Thyroid gland (tissue), 4 donors: ENCODE measurements around the gene DNAH17. TPM values are rescaled to one million over a fixed set of nuclear protein-coding genes. Genes with fewer than 3 reads are reported as not detected.

ENCODE experiments used
- DNase-seq, 2 donors: peaks; one replicate each; pipeline ENCODE4 v3.0.0-alpha.2; 2019
- H3K27ac ChIP-seq, 3 donors: fragments of 200-600 bp; sonication (generic); 1 replicate in 2 of 3; 2 replicates in 1 of 3; pipeline ENCODE4 v1.5.1; 2016 to 2019; ENCODE audit warnings: mild to moderate bottlenecking in 1 of 3, moderate library complexity in 1 of 3
- H3K27me3 ChIP-seq: fragments of 200-600 bp; sonication (generic); one replicate; pipeline ENCODE4 v1.5.1; 2019
- H3K36me3 ChIP-seq, 2 donors: fragments of 200-600 bp; sonication (generic); one replicate each; pipeline ENCODE4 v1.5.1; 2016 to 2019
- H3K4me1 ChIP-seq, 2 donors: fragments of 200-600 bp; sonication (generic); one replicate each; pipeline ENCODE4 v1.5.1; 2017 to 2019
- H3K4me3 ChIP-seq, 3 donors: fragments of 200-600 bp; sonication (generic); replicated peaks in 1 of 3; 1 replicate in 2 of 3; 2 replicates in 1 of 3; pipeline ENCODE4 v1.5.1; 2016; ENCODE audit warnings: mild to moderate bottlenecking in 1 of 3
- H3K9me3 ChIP-seq: fragments of 200-600 bp; sonication (generic); one replicate; pipeline ENCODE4 v1.5.1; 2017
- CTCF ChIP-seq, 6 experiments: fragments of 200-600 bp in 3 of 6; fragments of 450-650 bp in 3 of 6; sonication (generic) in 3 of 6; IDR thresholded peaks; one replicate each; pipeline ENCODE4 v1.5.1; 2016 to 2019; ENCODE audit warnings: antibody characterized with exemption in 6 of 6, mild to moderate bottlenecking in 2 of 6, inconsistent platforms in 1 of 6, moderate library complexity in 1 of 6
- POLR2A ChIP-seq, 2 donors: fragments of 450-650 bp; IDR thresholded peaks; one replicate each; pipeline ENCODE4 v1.6.1; 2017; ENCODE audit warnings: antibody characterized with exemption in 2 of 2, mild to moderate bottlenecking in 2 of 2, moderate library complexity in 1 of 2
- WGBS, 2 donors: methylation state at CpG; one replicate each; pipeline ENCODE4 v1.1.5; 2017; 5-methylcytosine and 5-hydroxymethylcytosine counted together
- intact Hi-C: fragments of 100-400 bp; cut with DNase I; formaldehyde crosslinking; loops from one replicate; pipeline ENCODE4 v1.15.1; 2023
- total RNA-seq, 4 donors: library from RNA; depleted of rRNA; stranded (reverse); fragments of >200 nt; gene quantifications; one replicate each; pipeline ENCODE4 v1.2.3, GENCODE V29; 2016

DNAH17 gene
- total RNA-seq, 4 donors from 2014 or later: 0.21 to 0.67 (median 0.32) TPM

- Histone ChIP-seq H3K4me1 (peaks cover 0 to 18% of the 10 kb centered on the region in 2 donors), H3K36me3 (peaks cover 58 to 59% of the 10 kb centered on the region in 2 donors), H3K27ac (peak overlapping the region in 1 of 3 donors; percentile 30), H3K4me3 (no peak overlapping the region), H3K9me3 (no peaks in the 10 kb centered on the region), H3K27me3 (no peaks in the 10 kb centered on the region)
- DNase-seq: peak; percentile 37 to 46
- TF ChIP-seq CTCF (IDR thresholded peaks at IDR 0.05) (no peak), POLR2A (IDR thresholded peaks at IDR 0.05) (no peak)
- 84 to 88% methylated on average over 17 of the region's 17 CpGs for WGBS, 2 donors
- intact Hi-C loops: no loop called here
Observed at GRCh38 chr17:78400581-78401240, 176.5 kb downstream of the DNAH17 start.

DNA sequence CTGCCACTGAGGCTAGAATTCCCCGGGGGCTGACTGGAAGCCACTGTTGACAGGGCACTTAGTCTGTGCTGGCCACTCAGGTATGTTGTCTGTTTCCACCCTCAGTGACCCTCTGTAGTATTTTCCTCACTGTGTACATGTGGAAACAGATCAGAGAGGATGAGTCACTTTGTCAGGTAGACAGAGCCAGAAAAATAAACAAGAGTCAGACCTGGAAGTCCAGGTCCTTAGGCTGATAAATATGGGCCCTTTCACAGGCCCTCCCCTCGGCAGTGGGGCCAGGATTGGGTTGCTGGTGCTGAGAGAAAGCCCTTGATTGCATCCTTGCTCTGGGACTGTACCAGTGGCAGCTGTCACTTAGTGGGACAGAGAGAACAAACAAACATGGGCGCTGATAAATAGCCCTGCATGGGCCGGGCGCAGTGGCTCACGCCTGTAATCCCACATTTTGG is 177.5 kb downstream of the DNAH17 start:
- TF ChIP-seq POLR2A (IDR thresholded peaks at IDR 0.05) (no peak), CTCF (IDR thresholded peaks at IDR 0.05) (no peak)
- 70 to 81% methylated on average over 4 to 6 of the region's 6 CpGs for WGBS, 2 donors
- Histone ChIP-seq H3K9me3 (no peaks in the 10 kb centered on the region), H3K27ac (no peak overlapping the region), H3K36me3 (peaks cover 56 to 59% of the 10 kb centered on the region in 2 donors), H3K4me3 (no peak overlapping the region), H3K27me3 (no peaks in the 10 kb centered on the region), H3K4me1 (peaks cover 4 to 24% of the 10 kb centered on the region in 2 donors)
- no peak for DNase-seq
- intact Hi-C loops: no loop called here

DNA sequence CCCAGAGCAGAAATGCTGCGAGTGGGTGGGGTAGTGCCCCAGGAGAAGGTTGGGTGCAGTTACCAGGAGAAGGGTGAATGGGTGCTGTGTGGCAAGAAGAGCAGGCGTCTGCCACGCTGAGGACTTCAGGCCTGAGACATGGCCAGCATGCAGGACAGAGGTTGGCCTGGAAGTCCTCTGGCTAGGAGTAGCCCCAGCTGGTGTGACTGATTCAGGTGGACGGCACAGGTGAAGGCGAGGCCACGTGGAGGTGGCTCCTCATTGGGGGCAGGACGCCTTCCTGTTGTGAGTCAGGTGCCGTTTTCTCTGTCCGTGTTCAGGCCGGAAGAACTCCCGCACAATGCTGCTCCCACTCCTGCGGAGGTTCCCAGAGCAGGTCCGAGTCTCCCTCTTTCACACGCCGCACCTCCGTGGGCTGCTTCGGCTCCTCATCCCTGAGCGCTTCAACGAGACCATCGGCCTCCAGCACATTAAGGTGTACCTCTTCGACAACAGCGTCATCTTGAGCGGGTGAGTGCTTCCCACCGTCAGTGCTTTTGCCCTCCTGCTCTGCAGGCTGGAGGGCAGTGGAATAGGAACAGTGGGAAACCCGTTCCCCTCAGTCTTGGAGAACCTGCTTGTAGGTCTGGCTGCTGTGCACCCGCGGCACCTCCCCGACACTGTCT is 178.0 kb downstream of the DNAH17 start:
- H3K27ac ChIP-seq: no peak overlapping the region
- intact Hi-C loops: no loop called here
- 83 to 87% methylated on average over 26 to 28 of the region's 28 CpGs for WGBS, 2 donors
- no peak for TF ChIP-seq CTCF (IDR thresholded peaks at IDR 0.05)
- no peak for TF ChIP-seq POLR2A (IDR thresholded peaks at IDR 0.05)
- H3K9me3 ChIP-seq: no peaks in the 10 kb centered on the region
- H3K36me3 ChIP-seq: peaks cover 50 to 53% of the 10 kb centered on the region in 2 donors
- no peaks in the 10 kb centered on the region for H3K27me3 ChIP-seq
- no peak for DNase-seq
- H3K4me3 ChIP-seq: no peak overlapping the region
- H3K4me1 ChIP-seq: peaks cover 9 to 28% of the 10 kb centered on the region in 2 donors

DNA sequence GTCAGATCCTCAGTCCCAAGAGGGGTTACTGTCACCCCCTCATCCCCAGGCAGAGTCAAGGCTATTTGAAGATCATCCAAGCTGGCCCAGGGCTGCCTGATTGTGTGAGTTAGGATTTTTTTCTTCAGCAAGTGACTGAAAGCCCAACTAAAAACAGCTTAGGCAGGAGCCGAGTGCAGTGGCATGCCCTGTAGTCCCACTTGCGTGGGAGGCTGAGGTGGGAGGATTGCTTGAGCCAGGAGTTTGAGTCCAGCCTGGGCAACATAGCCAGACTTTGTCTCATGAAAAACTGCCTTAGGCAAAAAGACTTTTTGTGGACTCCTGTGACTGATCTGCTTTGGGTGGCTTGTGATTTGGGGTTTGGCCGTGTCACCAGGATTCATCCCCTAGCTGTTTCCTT is 178.8 kb downstream of the DNAH17 start:
- intact Hi-C loops: no loop called here
- Histone ChIP-seq H3K4me1 (peaks cover 17 to 36% of the 10 kb centered on the region in 2 donors), H3K27ac (no peak overlapping the region), H3K4me3 (no peak overlapping the region), H3K9me3 (no peaks in the 10 kb centered on the region), H3K36me3 (peaks cover 42 to 47% of the 10 kb centered on the region in 2 donors), H3K27me3 (no peaks in the 10 kb centered on the region)
- WGBS, 2 donors: 93 to 96% methylated on average over 3 of the region's 3 CpGs
- no peak for DNase-seq
- TF ChIP-seq POLR2A (IDR thresholded peaks at IDR 0.05) (no peak), CTCF (IDR thresholded peaks at IDR 0.05) (no peak)

GRCh38 chr17:78397681-78398101 is 179.5 kb downstream of the DNAH17 start:
- DNase-seq: no peak
- H3K4me3 ChIP-seq: no peak overlapping the region
- H3K27me3 ChIP-seq: no peaks in the 10 kb centered on the region
- intact Hi-C loops: no loop called here
- no peak for TF ChIP-seq POLR2A (IDR thresholded peaks at IDR 0.05)
- no peak for TF ChIP-seq CTCF (IDR thresholded peaks at IDR 0.05)
- H3K27ac ChIP-seq: no peak overlapping the region
- H3K36me3 ChIP-seq: peaks cover 38 to 42% of the 10 kb centered on the region in 2 donors
- WGBS, 2 donors: 54 to 60% methylated on average over 9 to 12 of the region's 13 CpGs
- no peaks in the 10 kb centered on the region for H3K9me3 ChIP-seq
- peaks cover 17 to 38% of the 10 kb centered on the region in 2 donors for H3K4me1 ChIP-seq
